ENCODE measurements around the gene SCAMP2. TPM values are rescaled to one million over a fixed set of nuclear protein-coding genes. Genes with fewer than 3 reads are reported as not detected.
A peak's percentile ranks its signal among the peaks of the same experiment; 100 is the strongest.

SCAMP2 gene
- total RNA-seq, 1 experiment from 2014 or later, result 94.4 TPM

- intact Hi-C loops (cut with micrococcal nuclease; ENCODE audit: unreplicated experiment), result loop anchor here (5.0 to 10.0 kb wide), 2 partner anchors 61 to 301 kb away; partner anchors contain the start of genes C15orf39 and ULK3
- H3K36me3 ChIP-seq (ENCODE audit: insufficient read depth, low read length, poor library complexity, severe bottlenecking), result peaks cover 58% of the 10 kb centered on the region
These were observed 30.5 kb upstream of the SCAMP2 start for GRCh38 chr15:74903676-74904075.

DNA sequence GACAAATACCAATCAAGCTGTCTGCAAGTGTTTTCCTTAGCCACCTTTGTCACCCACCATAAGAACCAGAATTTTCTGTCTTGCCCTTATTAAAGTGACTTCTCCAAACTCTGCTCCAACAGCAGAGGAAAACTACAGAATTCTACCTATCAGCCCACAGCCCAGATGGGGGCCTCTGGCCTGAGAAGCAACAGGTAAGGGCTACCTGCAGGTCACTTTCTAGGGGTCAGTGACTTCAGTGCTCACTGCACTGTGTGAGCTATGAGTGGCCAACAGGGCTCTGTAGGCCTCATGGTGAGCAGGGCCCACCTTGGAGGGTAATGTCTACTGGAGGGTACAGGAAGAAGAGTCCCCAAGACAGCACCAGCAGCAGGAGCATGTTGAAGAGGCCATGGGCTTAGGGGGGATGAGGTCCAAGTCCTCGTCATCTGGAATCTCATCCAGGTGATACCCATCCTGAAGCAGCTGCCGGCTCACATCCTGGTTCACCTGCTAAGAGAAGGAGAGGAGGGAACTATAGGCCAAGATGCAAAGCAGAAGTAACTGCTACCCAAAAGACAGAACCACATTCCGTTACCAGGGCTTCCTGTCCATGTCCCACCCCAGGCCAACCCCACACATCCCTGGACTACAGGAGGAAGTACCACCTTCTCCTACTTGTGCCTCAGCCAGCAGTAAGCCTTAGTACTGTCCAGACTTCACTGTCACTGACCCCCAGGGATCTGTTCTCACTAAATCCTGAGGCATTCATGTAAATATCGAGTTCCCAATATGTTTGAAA lies 29.3 kb upstream of the SCAMP2 start:
- ChIA-PET POLR2A (ENCODE audit: low non-redundant PET) (no interaction called here), CTCF (interaction anchor here (0.6 to 1.9 kb wide), 12 partner anchors 8 to 131 kb away, joined by 3 to 19 read pairs (median 4); partner anchors contain the start of gene MPI)
- H3K9me3 ChIP-seq (ENCODE audit: low read depth, low read length, poor library complexity, severe bottlenecking), result no peaks in the 10 kb centered on the region
- no peak overlapping the region for H3K27ac ChIP-seq (ENCODE audit: low read depth, low read length, poor library complexity, severe bottlenecking)
- BruUV-seq (replicated peaks), result no TSS peak
- intact Hi-C loops (cut with micrococcal nuclease; ENCODE audit: unreplicated experiment), result loop anchor here (5.0 to 10.0 kb wide), 2 partner anchors 60 to 302 kb away; partner anchors contain the start of genes C15orf39 and ULK3
- no peak overlapping the region for H3K4me3 ChIP-seq (ENCODE audit: low read depth, low read length, poor library complexity, severe bottlenecking)
- H3K4me1 ChIP-seq (ENCODE audit: insufficient read depth, low read length, poor library complexity, severe bottlenecking), result peaks cover 4% of the 10 kb centered on the region
- TF ChIP-seq EZH2 (IDR thresholded peaks at IDR 0.05; ENCODE audit: borderline replicate concordance, low read depth, low read length, poor library complexity, severe bottlenecking) (no peak), CTCF (conservative IDR thresholded peaks at IDR 0.05; ENCODE audit: low read depth, low read length) (no peak)
- DNase-seq (ENCODE audit: low spot score), result no peak
- peaks cover 63% of the 10 kb centered on the region for H3K36me3 ChIP-seq (ENCODE audit: insufficient read depth, low read length, poor library complexity, severe bottlenecking)
- no peaks in the 10 kb centered on the region for H3K27me3 ChIP-seq (replicated peaks; ENCODE audit: insufficient read depth, low read depth, low read length, poor library complexity)

More at GRCh38 chr15:74903676-74904075, 30.5 kb upstream of the SCAMP2 start:
- Histone ChIP-seq H3K27me3 (replicated peaks; ENCODE audit: insufficient read depth, low read depth, low read length, poor library complexity) (no peaks in the 10 kb centered on the region), H3K4me3 (ENCODE audit: low read depth, low read length, poor library complexity, severe bottlenecking) (no peak overlapping the region), H3K4me1 (ENCODE audit: insufficient read depth, low read length, poor library complexity, severe bottlenecking) (peaks cover 4% of the 10 kb centered on the region), H3K27ac (ENCODE audit: low read depth, low read length, poor library complexity, severe bottlenecking) (no peak overlapping the region), H3K9me3 (ENCODE audit: low read depth, low read length, poor library complexity, severe bottlenecking) (no peaks in the 10 kb centered on the region)
- DNase-seq (ENCODE audit: low spot score), result no peak
- ChIA-PET POLR2A (ENCODE audit: low non-redundant PET) (interaction anchor here (0.6 kb wide), 2 partner anchors 17 to 92 kb away, joined by 4 to 9 read pairs; no protein-coding TSS in a partner anchor), CTCF (no interaction called here)
- TF ChIP-seq CTCF (conservative IDR thresholded peaks at IDR 0.05; ENCODE audit: low read depth, low read length) (no peak), EZH2 (IDR thresholded peaks at IDR 0.05; ENCODE audit: borderline replicate concordance, low read depth, low read length, poor library complexity, severe bottlenecking) (no peak)
- BruUV-seq (replicated peaks), result no TSS peak

GRCh38 chr15:74901612-74902063 lies 28.5 kb upstream of the SCAMP2 start:
- Histone ChIP-seq H3K36me3 (ENCODE audit: insufficient read depth, low read length, poor library complexity, severe bottlenecking) (peaks cover 71% of the 10 kb centered on the region), H3K4me3 (ENCODE audit: low read depth, low read length, poor library complexity, severe bottlenecking) (no peak overlapping the region), H3K4me1 (ENCODE audit: insufficient read depth, low read length, poor library complexity, severe bottlenecking) (peaks cover 4% of the 10 kb centered on the region), H3K27ac (ENCODE audit: low read depth, low read length, poor library complexity, severe bottlenecking) (no peak overlapping the region), H3K9me3 (ENCODE audit: low read depth, low read length, poor library complexity, severe bottlenecking) (no peaks in the 10 kb centered on the region), H3K27me3 (replicated peaks; ENCODE audit: insufficient read depth, low read depth, low read length, poor library complexity) (no peaks in the 10 kb centered on the region)
- DNase-seq (ENCODE audit: low spot score), result peak; percentile 73
- ChIA-PET CTCF (interaction anchor here (0.5 to 1.9 kb wide), 18 partner anchors 9 to 723 kb away, joined by 3 to 19 read pairs (median 4); partner anchors contain the start of genes MPI and ULK3), POLR2A (ENCODE audit: low non-redundant PET) (interaction anchor here (0.7 kb wide), 1 partner anchor 286 kb away, joined by 5 read pairs; the partner anchor contains the start of gene CLK3)
- TF ChIP-seq CTCF (conservative IDR thresholded peaks at IDR 0.05; ENCODE audit: low read depth, low read length) (peak; percentile 96), EZH2 (IDR thresholded peaks at IDR 0.05; ENCODE audit: borderline replicate concordance, low read depth, low read length, poor library complexity, severe bottlenecking) (no peak)
- intact Hi-C loops (cut with micrococcal nuclease; ENCODE audit: unreplicated experiment), result loop anchor here (5.0 to 10.0 kb wide), 2 partner anchors 59 to 303 kb away; partner anchors contain the start of genes C15orf39 and ULK3
- no TSS peak for BruUV-seq (replicated peaks)
